BE2C (cell line): Measurements from ENCODE around the gene PI4KB.

Experiments
- DNase-seq: peaks from one replicate; pipeline ENCODE4 v3.0.0-alpha.2; 2020
- H3K27me3 ChIP-seq: fragments of 250-450 bp; sonication (Bioruptor Pico); 2 replicates; pipeline ENCODE4 v1.5.1; 2020; ENCODE audit warnings: mild to moderate bottlenecking
- H3K36me3 ChIP-seq: fragments of 250-450 bp; sonication (Bioruptor Pico); 2 replicates; pipeline ENCODE4 v1.5.1; 2020; ENCODE audit warnings: mild to moderate bottlenecking
- H3K4me1 ChIP-seq: fragments of 250-450 bp; sonication (Bioruptor Pico); 2 replicates; pipeline ENCODE4 v1.5.1; 2020
- H3K4me3 ChIP-seq: 2 replicates; pipeline ENCODE4 v1.5.1; 2011; ENCODE audit warnings: low read depth, low read length
- H3K9me3 ChIP-seq: fragments of 250-450 bp; sonication (Bioruptor Pico); 2 replicates; pipeline ENCODE4 v1.5.1; 2020
- TF ChIP-seq, protein P1 (sequence below): IDR thresholded peaks from 2 replicates; pipeline ENCODE4 v1.5.1; 2012; ENCODE audit warnings: mild to moderate bottlenecking, low read depth, low read length

Gene PI4KB

DNA sequence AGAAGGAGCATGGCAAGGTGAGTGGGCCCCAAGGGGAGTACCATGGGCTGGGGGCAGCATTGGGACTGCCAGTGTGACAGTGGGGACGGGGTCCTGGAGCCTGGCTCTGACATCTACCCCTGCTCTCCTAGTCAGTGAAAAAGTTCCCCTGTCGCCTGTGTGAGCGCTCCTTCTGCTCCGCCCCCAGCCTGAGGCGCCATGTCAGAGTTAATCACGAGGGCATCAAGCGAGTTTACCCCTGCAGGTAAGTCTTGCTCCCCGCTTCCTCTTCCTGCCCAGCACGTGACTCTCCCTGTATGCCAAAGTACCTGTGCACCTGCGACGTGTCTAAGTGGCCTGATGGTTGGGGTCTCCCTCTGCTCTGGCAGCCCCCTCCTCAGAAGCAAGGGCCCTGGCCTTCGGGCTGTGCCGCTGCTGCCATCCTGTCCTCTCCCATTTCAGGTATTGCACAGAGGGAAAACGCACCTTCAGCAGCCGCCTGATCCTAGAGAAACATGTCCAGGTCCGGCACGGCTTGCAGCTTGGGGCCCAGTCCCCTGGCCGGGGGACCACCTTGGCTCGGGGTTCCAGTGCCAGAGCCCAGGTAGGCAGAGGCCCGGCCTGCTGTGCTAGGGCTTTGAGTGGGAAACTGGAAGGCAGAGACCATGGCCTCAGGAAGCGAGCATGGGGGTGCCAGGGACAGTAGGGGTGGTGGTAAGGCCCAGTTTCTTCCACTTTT is 37.1 kb downstream of the PI4KB start:
- Histone ChIP-seq H3K27me3 (no peaks in the 10 kb centered on the region), H3K9me3 (no peaks in the 10 kb centered on the region), H3K4me1 (no peaks in the 10 kb centered on the region), H3K36me3 (peaks cover 59% of the 10 kb centered on the region), H3K4me3 (no peak overlapping the region)
- no peak for DNase-seq
- TF ChIP-seq, protein P1, sequence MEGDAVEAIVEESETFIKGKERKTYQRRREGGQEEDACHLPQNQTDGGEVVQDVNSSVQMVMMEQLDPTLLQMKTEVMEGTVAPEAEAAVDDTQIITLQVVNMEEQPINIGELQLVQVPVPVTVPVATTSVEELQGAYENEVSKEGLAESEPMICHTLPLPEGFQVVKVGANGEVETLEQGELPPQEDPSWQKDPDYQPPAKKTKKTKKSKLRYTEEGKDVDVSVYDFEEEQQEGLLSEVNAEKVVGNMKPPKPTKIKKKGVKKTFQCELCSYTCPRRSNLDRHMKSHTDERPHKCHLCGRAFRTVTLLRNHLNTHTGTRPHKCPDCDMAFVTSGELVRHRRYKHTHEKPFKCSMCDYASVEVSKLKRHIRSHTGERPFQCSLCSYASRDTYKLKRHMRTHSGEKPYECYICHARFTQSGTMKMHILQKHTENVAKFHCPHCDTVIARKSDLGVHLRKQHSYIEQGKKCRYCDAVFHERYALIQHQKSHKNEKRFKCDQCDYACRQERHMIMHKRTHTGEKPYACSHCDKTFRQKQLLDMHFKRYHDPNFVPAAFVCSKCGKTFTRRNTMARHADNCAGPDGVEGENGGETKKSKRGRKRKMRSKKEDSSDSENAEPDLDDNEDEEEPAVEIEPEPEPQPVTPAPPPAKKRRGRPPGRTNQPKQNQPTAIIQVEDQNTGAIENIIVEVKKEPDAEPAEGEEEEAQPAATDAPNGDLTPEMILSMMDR: no peak

DNA sequence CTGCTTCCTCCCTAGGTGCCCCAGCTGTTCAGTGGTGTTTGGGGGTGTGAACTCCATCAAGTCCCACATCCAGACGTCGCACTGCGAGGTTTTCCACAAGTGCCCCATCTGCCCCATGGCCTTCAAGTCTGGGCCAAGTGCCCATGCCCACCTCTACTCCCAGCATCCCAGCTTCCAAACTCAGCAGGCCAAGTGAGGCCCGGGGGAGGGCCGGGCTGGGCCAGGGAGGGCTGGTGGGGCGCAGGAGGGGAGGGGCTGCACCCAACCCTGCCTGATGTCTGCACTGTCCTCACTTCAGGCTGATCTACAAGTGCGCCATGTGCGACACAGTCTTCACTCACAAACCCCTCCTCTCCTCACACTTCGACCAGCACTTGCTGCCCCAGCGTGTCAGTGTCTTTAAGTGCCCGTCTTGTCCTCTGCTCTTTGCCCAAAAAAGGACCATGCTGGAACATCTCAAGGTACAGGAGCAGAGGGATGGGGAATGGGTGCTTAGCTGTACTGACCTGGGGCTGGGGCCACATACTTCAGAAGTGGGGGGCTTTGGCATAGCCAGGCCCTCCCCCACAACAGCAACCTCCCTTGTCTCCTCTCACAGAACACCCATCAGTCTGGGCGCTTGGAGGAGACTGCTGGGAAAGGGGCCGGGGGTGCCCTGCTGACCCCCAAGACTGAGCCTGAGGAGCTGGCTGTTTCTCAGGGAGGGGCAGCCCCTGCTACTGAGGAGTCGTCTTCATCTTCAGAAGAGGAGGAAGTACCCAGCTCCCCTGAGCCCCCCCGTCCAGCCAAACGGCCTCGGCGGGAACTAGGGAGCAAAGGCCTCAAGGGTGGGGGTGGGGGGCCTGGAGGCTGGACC is 37.9 kb downstream of the PI4KB start:
- Histone ChIP-seq H3K36me3 (peaks cover 55% of the 10 kb centered on the region), H3K27me3 (no peaks in the 10 kb centered on the region), H3K4me3 (no peak overlapping the region), H3K9me3 (no peaks in the 10 kb centered on the region), H3K4me1 (no peaks in the 10 kb centered on the region)
- DNase-seq: no peak
- TF ChIP-seq, protein P1: no peak

DNA sequence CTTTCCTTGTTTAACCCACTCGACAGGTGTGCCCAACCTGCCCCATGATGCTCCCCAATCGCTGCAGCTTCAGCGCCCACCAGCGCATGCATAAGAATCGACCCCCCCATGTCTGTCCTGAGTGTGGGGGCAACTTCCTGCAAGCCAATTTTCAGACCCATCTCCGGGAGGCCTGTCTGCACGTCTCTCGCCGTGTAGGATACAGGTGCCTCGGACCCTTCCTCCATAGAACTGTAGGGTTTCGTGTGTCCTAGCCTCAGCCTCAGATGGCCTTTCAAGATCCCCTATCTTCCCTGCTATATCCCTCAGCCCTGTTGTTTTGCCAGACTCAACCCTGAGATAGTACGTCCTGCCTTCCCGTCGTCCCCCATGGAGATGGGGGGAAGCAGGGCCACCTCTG is 38.7 kb downstream of the PI4KB start:
- no peaks in the 10 kb centered on the region for H3K4me1 ChIP-seq
- no peak overlapping the region for H3K4me3 ChIP-seq
- DNase-seq: no peak
- TF ChIP-seq, protein P1: no peak
- H3K36me3 ChIP-seq: peaks cover 47% of the 10 kb centered on the region
- no peaks in the 10 kb centered on the region for H3K27me3 ChIP-seq
- no peaks in the 10 kb centered on the region for H3K9me3 ChIP-seq

DNA sequence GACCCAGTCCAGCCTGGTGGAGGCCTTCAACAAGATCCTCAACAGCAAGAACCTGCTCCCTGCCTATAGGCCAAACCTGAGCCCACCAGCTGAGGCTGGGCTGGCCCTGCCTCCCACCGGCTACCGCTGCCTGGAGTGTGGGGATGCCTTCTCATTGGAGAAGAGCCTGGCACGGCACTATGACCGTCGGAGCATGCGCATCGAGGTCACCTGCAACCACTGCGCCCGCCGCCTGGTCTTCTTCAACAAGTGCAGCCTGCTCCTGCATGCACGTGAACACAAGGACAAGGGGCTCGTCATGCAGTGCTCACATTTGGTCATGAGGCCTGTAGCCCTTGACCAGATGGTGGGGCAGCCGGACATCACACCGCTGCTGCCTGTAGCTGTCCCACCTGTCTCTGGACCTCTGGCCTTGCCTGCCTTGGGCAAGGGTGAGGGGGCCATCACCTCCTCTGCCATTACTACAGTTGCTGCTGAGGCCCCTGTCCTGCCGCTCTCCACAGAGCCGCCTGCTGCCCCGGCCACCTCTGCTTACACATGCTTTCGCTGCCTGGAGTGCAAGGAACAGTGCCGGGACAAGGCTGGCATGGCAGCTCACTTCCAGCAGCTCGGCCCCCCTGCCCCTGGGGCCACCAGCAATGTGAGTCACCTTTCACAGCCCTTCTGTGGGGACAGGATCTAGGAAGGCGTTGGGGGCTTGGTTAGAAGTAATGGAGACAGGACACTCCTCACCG is 39.3 kb downstream of the PI4KB start:
- Histone ChIP-seq H3K4me1 (no peaks in the 10 kb centered on the region), H3K27me3 (no peaks in the 10 kb centered on the region), H3K36me3 (peaks cover 43% of the 10 kb centered on the region), H3K9me3 (no peaks in the 10 kb centered on the region), H3K4me3 (no peak overlapping the region)
- TF ChIP-seq, protein P1: no peak
- DNase-seq: no peak

DNA sequence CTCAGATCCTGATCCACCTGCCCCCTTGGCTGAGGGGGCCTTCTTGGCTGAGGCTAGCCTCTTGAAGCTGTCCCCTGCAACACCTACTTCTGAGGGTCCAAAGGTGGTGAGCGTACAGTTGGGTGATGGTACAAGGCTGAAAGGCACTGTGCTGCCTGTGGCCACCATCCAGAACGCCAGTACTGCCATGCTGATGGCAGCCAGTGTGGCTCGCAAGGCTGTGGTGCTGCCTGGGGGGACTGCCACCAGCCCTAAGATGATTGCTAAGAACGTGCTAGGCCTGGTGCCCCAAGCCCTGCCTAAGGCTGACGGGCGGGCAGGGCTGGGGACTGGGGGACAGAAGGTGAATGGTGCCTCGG is 39.9 kb downstream of the PI4KB start:
- H3K36me3 ChIP-seq: peaks cover 38% of the 10 kb centered on the region
- DNase-seq: no peak
- no peaks in the 10 kb centered on the region for H3K9me3 ChIP-seq
- no peak overlapping the region for H3K4me3 ChIP-seq
- H3K27me3 ChIP-seq: no peaks in the 10 kb centered on the region
- TF ChIP-seq, protein P1: no peak
- H3K4me1 ChIP-seq: no peaks in the 10 kb centered on the region
